HG02798 (cell line): ENCODE results near the gene PHEX.

Source experiments
- ATAC-seq: cut with Tn5 transposase; IDR thresholded peaks from one replicate; pipeline ENCODE4 v1.9.1; 2021; ENCODE audit warnings: mild to moderate bottlenecking; ENCODE audit not compliant: unreplicated experiment, poor library complexity

The PHEX gene

DNA sequence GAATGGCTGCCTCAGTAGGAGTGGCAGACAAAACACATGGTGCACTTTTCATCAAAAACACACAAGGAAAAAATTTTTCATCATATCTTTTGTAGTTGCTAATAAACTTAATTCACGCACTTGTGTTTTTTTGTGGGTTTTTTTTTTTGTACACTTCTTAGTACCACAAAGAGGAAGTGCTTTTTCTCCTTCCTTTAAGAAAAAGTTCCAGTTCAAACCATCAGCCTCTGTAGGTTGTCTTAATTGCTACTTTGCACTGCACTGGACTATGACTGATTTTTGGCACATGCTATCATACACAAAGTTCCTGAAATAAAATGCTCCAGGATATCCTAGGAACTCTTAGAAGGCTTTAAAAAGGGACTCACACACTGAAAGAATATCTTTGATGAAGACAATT lies at the start of gene PHEX:
Gene PHEX, plus strand, starts transcription at position 242 of the 400 bp plus-strand sequence. CDS start 681 bp downstream, outside the sequence.
- no peak for ATAC-seq

DNA sequence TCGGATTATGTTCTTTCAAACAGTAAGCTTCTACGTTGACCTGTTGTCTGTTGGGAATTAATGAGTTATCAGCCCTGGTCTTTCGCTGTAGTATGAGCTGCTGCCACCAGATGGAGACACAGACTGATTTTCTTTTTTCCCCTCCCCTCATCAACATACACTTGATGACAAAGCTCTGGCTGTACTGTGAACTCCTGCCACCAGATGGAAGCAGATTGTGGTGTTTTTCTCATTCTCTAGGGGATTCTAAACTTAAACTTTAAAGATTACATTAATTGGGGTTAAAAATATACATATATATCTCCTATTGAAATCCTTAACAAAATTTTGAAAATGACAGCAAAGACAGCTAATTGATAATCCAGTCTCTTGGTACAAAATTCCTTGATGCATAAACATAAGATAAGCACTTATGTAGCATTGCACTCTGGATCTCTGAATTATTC lies 46.8 kb upstream of the PHEX start:
- peak; percentile 76 for ATAC-seq

DNA sequence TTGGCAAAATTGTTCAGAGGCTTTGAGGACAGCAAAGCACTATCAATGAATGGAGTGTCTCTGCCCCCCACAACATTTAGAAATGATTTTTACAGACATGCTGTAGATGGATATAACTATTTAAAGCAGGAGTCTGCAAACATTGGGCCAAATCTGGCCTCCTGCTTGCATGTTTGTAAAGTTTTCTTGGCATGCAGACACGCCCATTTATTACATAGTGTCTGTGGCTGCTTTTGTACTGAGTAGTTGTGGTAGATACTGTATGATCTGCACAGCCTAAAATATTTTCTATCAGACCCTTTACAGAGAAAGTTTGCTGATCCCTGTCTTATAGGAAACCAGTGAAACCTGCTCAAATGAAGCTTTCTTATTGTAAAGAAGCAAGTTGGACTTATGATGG lies 45.5 kb upstream of the PHEX start:
- no peak for ATAC-seq

DNA sequence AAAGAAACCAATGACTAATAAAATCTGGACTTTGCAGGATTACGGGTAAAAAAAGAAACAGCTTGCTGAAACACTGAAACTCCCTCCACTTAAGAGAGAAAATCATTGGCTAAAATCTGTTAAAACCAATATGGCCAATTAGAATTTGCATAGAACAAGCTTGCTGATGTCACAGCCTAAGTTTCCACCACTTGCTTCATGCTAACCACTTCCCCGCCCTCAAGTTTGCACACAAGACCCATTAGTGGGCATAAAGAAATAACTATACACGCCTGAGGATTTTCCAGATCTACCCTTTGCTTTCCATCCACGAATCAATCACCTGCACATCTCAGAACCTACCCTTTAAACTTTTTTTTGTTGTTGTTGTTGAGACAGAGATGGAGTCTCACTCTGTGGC lies 42.7 kb upstream of the PHEX start:
- ATAC-seq: peak; percentile 44

GRCh38 chrX:21990832-21991231 lies 41.3 kb upstream of the PHEX start:
- no peak for ATAC-seq

GRCh38 chrX:21991504-21991903 lies 40.6 kb upstream of the PHEX start:
- no peak for ATAC-seq

DNA sequence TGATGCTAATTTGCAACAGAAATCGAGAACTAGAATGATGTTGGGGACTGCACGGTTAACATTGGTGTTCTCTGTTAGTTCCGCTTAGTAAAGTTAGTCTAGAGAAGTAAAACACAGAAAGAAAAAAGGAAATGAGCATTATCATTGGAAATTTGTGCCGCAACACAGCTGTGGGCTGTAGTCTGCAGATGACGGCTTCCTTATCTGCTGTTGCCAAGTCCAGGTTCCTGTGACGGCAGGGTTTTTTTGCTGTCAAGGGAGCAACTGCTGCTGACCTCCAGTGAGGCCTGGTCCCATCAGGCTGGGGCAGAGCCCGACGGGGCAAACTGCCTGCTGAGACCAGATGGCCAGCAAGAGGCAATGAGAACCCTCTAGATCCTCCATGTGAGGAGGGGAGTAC lies 38.9 kb upstream of the PHEX start:
- ATAC-seq: peak; percentile 87

GRCh38 chrX:21996872-21997455 lies 35.2 kb upstream of the PHEX start:
- ATAC-seq: no peak

- ATAC-seq: no peak
Measured at GRCh38 chrX:21998037-21998436, 34.1 kb upstream of the PHEX start.

DNA sequence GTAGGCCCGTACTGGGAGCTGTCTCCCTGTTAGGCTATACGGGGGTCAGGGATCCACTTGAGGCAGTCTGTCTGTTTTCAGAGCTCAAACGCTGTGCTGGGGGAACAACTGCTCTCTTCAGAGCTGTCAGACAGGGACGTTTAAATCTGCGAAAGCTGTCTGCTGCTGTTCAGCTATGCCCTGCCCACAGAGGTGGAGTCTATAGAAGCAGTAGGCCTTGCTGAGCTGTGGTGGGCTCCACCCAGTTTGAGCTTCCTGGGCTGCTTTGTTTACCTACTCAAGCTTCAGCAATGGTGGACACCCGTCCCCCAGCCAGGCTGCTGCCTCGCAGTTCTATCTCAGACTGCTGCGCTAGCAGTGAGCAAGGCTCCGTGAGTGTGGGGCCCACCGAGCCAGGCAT lies 27.3 kb upstream of the PHEX start:
- no peak for ATAC-seq

DNA sequence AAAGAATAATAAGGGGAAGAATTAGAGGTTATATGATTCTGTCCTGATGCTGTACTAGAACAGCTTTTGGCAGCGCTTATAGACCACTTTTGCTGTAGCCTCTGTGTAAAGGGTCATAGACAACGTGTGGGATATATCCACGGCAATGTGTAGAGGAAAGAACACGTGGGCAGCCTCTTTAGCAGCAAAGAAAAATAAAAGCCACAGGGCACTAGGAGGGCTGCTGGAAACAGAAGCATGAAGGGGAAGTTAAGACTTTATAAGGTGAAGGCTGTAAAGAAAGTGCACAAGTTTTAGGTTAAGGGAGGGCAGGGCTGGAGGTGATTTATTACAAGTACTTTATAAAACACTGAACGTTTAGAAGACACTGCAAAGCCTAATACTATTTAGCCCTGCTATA lies 20.1 kb upstream of the PHEX start:
- ATAC-seq: no peak

- ATAC-seq: no peak
Measured at GRCh38 chrX:22012931-22013330, 19.2 kb upstream of the PHEX start.

GRCh38 chrX:22015139-22015750 lies 16.9 kb upstream of the PHEX start:
- ATAC-seq: no peak

DNA sequence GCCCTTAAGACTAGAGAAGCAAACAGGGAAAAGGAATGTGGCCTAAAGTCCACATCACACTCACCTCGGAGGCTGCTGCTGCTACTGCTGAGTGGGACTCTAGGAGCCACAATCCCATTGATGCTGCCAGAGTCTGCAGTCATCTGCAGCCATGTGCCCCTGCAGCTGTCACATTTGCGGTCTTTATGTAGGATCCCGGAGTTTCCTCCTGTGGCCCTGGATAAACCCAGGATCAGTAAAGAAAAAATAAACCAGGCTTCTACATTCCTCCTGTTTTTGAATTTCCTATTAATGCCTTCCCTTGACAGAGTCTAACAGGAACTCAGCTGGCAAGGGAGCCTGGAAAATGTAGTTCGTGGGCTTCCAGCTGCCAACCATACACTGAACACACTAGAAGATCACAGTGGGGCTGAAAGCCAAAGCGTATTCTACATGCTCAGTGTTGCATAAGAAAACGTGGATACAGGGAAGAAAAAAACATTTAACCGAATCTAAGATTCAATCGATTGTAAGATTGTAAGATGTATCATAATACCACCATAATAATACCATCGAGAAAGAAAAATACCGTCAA lies 10.3 kb upstream of the PHEX start:
- ATAC-seq: no peak

GRCh38 chrX:22024577-22024976 lies 7.5 kb upstream of the PHEX start:
- no peak for ATAC-seq

GRCh38 chrX:22025751-22026150 lies 6.4 kb upstream of the PHEX start:
- ATAC-seq: no peak

GRCh38 chrX:22026731-22027130 lies 5.4 kb upstream of the PHEX start:
- ATAC-seq: no peak

- ATAC-seq: no peak
Measured at GRCh38 chrX:22032506-22032905, 381 bp downstream of the PHEX start.

DNA sequence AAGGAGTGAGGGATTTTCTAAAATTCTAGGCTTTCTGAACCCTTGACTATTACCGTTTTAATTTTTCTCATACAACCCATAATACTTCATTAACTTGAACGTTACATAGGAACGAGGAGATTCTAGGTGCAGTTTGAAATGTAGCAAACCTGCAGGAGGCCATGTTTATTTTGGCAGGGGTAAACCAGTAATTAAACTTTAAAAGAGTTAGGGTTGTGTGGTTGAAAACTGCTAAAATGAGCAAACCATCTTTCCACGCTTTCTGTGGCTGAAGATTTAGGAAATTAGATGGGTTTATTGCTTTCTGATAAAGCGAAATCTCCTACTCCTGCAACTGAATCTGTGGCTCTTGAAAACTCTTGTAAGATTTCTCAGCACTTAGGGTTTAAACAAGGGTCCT lies 1.7 kb downstream of the PHEX start:
- ATAC-seq: no peak

DNA sequence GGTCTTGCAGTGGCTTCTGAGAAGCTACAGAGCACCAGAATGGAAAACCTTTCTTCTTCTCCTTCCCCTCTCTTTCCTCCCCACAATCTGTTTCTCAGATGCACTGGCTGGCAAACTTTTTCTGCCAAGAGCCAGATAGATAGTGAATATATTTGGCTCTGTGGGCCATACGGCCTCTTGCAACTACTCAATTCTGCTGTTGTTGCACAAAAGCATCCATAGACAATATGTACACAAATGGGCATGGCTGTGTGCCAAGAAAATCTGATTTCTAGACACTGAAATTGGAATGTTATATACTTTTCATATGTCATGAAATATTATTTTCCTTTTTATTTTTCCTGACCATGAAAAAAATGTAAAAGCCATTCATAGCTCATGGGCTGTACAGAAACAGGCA lies 3.1 kb downstream of the PHEX start:
- ATAC-seq: no peak

DNA sequence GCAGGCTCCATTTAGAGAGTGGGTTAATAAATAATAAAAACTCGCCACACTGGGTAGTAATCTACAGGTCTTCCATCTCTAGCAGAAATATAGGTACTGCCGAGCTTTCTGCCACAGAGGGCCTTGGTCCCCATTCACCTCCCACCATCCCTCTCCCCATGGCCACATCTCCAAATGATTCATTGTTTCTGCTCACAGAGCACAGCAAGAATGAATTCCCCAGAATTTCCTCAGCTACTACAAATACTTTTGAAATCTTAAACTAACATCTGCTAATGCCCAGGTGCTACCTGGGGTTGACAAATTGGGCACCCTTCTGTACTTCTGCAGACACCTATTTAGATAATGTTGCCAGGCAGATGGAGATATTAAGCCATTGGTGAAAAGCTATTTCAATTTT lies 5.1 kb downstream of the PHEX start:
- no peak for ATAC-seq

DNA sequence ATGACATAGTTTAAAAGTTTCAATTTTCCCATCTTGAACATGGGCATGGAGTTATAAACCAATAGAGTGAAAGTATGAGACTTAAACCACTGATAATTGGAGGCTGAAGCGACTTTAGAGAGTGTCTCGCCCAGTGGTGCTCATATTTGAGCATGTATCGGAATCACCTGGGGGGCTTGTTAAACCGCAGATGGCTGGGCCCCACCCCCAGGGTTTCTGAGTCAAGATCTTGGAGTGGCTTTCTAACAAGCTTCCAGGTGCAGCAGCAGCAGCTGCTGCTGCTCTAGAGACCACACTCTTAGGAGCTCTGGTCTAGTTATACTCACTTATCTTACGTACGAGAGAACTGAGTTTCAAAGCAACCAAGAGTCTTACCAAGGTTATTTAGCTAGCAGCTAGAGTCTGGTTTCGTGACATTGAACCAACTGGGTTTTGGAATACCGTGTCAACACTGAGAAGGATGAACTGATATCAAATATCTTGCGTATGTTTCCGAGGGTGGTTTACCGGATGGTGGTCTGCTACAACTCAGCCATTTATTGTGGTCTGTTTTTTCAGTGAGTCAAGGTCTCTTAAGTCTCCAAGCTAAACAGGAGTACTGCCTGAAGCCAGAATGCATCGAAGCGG lies 5.9 kb downstream of the PHEX start:
- ATAC-seq: no peak
